Uterus (tissue), 4 donors: ENCODE measurements around the gene FAM50A. TPM values are rescaled to one million over a fixed set of nuclear protein-coding genes. Genes with fewer than 3 reads are reported as not detected.

Experiments
- DNase-seq, 2 donors: peaks; one replicate each; pipeline ENCODE4 v3.0.0-alpha.2; 2019 to 2020
- H3K27ac ChIP-seq, 2 donors: fragments of 200-600 bp; sonication (generic); 1 replicate in 1 of 2; 2 replicates in 1 of 2; pipeline ENCODE4 v1.5.1; 2016 to 2018
- H3K27me3 ChIP-seq, 2 donors: fragments of 200-600 bp; sonication (generic); one replicate each; pipeline ENCODE4 v1.5.1; 2018 to 2019; ENCODE audit warnings: control low read depth in 1 of 2
- H3K36me3 ChIP-seq, 2 donors: fragments of 200-600 bp; sonication (generic); one replicate each; pipeline ENCODE4 v1.5.1; 2019; ENCODE audit warnings: control low read depth in 1 of 2
- H3K4me1 ChIP-seq, 2 donors: fragments of 200-600 bp; sonication (generic); one replicate each; pipeline ENCODE4 v1.5.1; 2018 to 2019; ENCODE audit warnings: control low read depth in 1 of 2
- H3K4me3 ChIP-seq, 2 donors: fragments of 200-600 bp; sonication (generic); 1 replicate in 1 of 2; 2 replicates in 1 of 2; pipeline ENCODE4 v1.5.1; 2018 to 2019; ENCODE audit warnings: mild to moderate bottlenecking in 1 of 2
- H3K9me3 ChIP-seq, 2 donors: fragments of 200-600 bp; sonication (generic); one replicate each; pipeline ENCODE4 v1.5.1; 2019; ENCODE audit warnings: control low read depth in 1 of 2
- CTCF ChIP-seq, 4 experiments: fragments of 200-600 bp in 2 of 4; fragments of 450-650 bp in 2 of 4; sonication (generic) in 2 of 4; IDR thresholded peaks; one replicate each; pipeline ENCODE4 v1.5.1; 2016 to 2019; ENCODE audit warnings: antibody characterized with exemption in 4 of 4, mild to moderate bottlenecking in 2 of 4, moderate library complexity in 1 of 4
- POLR2A ChIP-seq, 2 donors: fragments of 450-650 bp; IDR thresholded peaks; one replicate each; pipeline ENCODE4 v1.6.1; 2016; ENCODE audit warnings: antibody characterized with exemption in 2 of 2, mild to moderate bottlenecking in 1 of 2, moderate library complexity in 1 of 2
- intact Hi-C: fragments of 100-400 bp; cut with DNase I; formaldehyde crosslinking; loops from one replicate; pipeline ENCODE4 v1.15.1; 2023; ENCODE audit warnings: low total_unique reads
- total RNA-seq, 4 donors: library from RNA; depleted of rRNA in 3 of 4; stranded (reverse); fragments of >200 nt in 3 of 4; gene quantifications; one replicate each; pipeline versions ENCODE4 v1.1.0 to v1.2.4, GENCODE V29; 2014 to 2023
- donor health status: DM: yes; HTN: yes; CAD: no.

Gene FAM50A
- total RNA-seq, 4 donors from 2014 or later: 16.4 to 48.8 (median 28.3) TPM

- no peak for DNase-seq
- H3K9me3 ChIP-seq: no peaks in the 10 kb centered on the region
- no peaks in the 10 kb centered on the region for H3K36me3 ChIP-seq
- no peaks in the 10 kb centered on the region for H3K4me1 ChIP-seq
- intact Hi-C loops: no loop called here
- H3K4me3 ChIP-seq: no peak overlapping the region
- H3K27ac ChIP-seq: no peak overlapping the region
- no peaks in the 10 kb centered on the region for H3K27me3 ChIP-seq
- TF ChIP-seq CTCF (IDR thresholded peaks at IDR 0.05): no peak
- no peak for TF ChIP-seq POLR2A (IDR thresholded peaks at IDR 0.05)
These were observed 24.8 kb upstream of the FAM50A start for GRCh38 chrX:154419189-154419588.

GRCh38 chrX:154419688-154420401, 24.1 kb upstream of the FAM50A start:
- Histone ChIP-seq H3K27ac (no peak overlapping the region), H3K9me3 (no peaks in the 10 kb centered on the region), H3K36me3 (no peaks in the 10 kb centered on the region), H3K27me3 (no peaks in the 10 kb centered on the region), H3K4me1 (no peaks in the 10 kb centered on the region), H3K4me3 (no peak overlapping the region)
- TF ChIP-seq POLR2A (IDR thresholded peaks at IDR 0.05) (no peak), CTCF (IDR thresholded peaks at IDR 0.05) (no peak)
- no peak for DNase-seq
- intact Hi-C loops: no loop called here

- Histone ChIP-seq H3K36me3 (no peaks in the 10 kb centered on the region), H3K27me3 (no peaks in the 10 kb centered on the region), H3K9me3 (no peaks in the 10 kb centered on the region), H3K4me1 (no peaks in the 10 kb centered on the region), H3K27ac (no peak overlapping the region), H3K4me3 (no peak overlapping the region)
- no peak for DNase-seq
- intact Hi-C loops: no loop called here
- no peak for TF ChIP-seq CTCF (IDR thresholded peaks at IDR 0.05)
These were observed 23.6 kb upstream of the FAM50A start for GRCh38 chrX:154420402-154420756.

GRCh38 chrX:154426916-154427770, 16.8 kb upstream of the FAM50A start:
- TF ChIP-seq POLR2A (IDR thresholded peaks at IDR 0.05) (no peak), CTCF (IDR thresholded peaks at IDR 0.05) (no peak)
- intact Hi-C loops: no loop called here
- no peak for DNase-seq
- H3K27me3 ChIP-seq: no peaks in the 10 kb centered on the region
- no peaks in the 10 kb centered on the region for H3K36me3 ChIP-seq
- no peaks in the 10 kb centered on the region for H3K4me1 ChIP-seq
- no peak overlapping the region for H3K4me3 ChIP-seq
- H3K27ac ChIP-seq: no peak overlapping the region
- no peaks in the 10 kb centered on the region for H3K9me3 ChIP-seq
